WI38 (cell line): ENCODE results near the gene ARHGEF6.

Source experiments
- H3K4me3 ChIP-seq: 2 replicates; pipeline ENCODE4 v1.5.1; 2011; ENCODE audit warnings: low read depth, mild to moderate bottlenecking, control low read depth, low read length
- TF ChIP-seq, protein P1 (sequence below): IDR thresholded peaks from 2 replicates; pipeline ENCODE4 v1.5.1; 2012; ENCODE audit warnings: low read depth, mild to moderate bottlenecking, control low read depth, low read length

ARHGEF6 gene

DNA sequence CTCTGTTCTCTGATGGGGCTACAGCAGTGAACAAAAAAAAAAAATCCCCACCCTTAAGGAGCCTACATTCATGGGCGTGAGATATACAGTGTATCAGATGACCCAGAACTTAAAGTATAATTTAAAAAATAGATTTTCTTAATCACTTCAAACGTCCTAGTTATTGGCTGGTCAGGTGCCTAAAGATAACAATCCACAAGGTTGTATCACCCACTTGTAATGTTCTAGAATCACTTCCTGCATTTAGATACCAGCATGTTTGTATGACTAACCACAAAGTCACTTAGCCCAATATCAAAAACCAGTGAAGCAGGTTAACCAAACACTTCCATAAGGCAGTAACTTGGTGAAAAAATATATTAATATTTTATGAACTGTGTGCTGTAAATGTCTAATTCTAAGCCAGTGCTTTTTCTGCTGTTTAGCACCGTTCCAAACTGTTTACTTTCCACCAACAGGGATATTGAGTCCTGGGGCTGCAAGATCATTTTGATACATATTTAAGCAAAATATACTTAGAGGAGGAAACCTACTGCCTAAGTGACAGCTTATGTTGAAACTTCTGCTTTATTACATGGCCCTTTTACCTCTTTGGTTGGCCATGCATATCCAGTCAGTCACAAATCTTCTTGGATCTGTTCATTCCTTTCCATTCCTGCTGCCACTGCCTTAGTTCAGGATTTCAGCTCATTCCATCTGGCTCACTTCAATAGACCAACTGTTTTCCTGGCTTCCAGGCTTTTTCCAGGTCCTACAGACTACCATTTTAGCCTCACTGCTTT, 89.5 kb downstream of the ARHGEF6 start:
- TF ChIP-seq, protein P1, sequence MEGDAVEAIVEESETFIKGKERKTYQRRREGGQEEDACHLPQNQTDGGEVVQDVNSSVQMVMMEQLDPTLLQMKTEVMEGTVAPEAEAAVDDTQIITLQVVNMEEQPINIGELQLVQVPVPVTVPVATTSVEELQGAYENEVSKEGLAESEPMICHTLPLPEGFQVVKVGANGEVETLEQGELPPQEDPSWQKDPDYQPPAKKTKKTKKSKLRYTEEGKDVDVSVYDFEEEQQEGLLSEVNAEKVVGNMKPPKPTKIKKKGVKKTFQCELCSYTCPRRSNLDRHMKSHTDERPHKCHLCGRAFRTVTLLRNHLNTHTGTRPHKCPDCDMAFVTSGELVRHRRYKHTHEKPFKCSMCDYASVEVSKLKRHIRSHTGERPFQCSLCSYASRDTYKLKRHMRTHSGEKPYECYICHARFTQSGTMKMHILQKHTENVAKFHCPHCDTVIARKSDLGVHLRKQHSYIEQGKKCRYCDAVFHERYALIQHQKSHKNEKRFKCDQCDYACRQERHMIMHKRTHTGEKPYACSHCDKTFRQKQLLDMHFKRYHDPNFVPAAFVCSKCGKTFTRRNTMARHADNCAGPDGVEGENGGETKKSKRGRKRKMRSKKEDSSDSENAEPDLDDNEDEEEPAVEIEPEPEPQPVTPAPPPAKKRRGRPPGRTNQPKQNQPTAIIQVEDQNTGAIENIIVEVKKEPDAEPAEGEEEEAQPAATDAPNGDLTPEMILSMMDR = no peak
- no peak overlapping the region for H3K4me3 ChIP-seq

DNA sequence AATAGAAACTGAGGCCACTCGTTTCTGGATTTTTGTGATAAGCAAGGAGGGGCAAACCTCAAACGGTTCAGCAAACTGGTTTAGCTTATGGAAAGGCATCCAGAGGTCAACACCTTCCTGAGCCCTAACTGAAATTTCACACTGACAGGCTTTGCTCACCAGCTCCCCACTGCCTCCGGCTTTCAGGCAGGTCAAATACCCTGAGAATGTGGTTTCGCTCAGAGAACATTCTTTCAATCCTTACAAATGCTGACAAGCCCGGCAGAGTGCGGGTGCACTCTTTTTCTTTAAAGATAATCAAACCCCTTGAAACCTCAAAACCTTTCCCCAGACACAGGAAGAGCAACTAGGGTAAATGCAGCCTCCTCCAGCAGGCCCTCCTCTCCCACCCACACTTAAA, 91.3 kb downstream of the ARHGEF6 start:
- TF ChIP-seq, protein P1 = no peak

DNA sequence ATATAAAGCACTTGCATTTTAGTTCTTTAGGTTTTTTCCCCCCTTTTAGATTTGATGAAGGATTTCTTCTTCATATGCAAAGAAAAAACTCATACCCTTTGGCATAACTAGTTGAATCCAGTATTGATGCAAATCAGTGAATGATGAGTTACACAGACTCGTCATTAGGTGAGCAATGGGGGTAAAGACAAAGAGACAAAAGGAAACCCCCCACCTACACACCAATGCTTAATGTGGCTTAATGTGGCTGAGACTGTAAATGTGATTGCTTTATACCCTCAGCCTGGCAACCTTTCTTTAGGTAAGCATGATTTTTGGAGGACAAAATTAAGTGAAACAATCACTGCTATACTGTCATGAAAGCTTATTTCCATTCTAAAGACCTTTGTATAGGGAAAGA, 93.3 kb downstream of the ARHGEF6 start:
- TF ChIP-seq, protein P1 = no peak
- no peak overlapping the region for H3K4me3 ChIP-seq

More for the DNA sequence above, 91.3 kb downstream of the ARHGEF6 start:
- no peak overlapping the region for H3K4me3 ChIP-seq

DNA sequence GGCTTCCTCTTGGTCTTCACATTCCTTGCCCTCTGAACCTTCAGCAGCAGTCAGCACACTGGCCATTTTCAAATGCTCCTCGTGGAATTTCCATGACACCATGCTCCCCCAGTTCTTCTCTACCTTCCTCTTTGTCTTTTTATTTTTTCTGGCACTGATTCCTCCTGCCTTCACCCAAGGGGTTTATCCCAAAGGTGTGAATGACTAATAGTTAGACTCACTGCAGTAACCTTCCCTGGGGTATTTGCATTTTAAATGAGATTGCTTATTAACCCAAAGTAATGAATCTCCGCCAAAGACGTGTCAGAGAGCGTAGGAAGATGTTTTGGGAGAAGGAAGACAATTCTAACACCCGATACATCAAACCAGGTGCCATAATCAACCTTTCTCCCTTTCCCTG, 96.6 kb downstream of the ARHGEF6 start:
- no peak overlapping the region for H3K4me3 ChIP-seq
- TF ChIP-seq, protein P1 = no peak

DNA sequence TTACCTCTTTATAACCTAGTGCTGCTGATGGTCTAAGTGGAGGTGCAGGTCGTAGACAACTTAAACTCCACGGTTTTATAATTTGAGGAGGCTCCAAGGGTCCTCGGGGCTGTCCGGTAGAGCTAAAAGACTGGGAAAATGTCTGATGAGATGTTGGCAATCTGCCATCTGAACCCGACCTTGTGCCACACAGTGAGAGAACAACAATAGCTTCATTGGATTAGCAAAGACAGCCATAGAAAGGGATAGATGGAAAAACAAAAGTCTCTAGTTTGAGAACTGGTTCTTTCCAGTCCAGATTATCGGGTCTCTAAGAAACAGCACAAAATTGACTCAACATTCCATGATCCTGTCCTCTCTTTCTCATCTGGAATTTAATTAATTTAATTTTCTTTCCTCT, 101.2 kb downstream of the ARHGEF6 start:
- TF ChIP-seq, protein P1 = no peak
- H3K4me3 ChIP-seq = no peak overlapping the region

DNA sequence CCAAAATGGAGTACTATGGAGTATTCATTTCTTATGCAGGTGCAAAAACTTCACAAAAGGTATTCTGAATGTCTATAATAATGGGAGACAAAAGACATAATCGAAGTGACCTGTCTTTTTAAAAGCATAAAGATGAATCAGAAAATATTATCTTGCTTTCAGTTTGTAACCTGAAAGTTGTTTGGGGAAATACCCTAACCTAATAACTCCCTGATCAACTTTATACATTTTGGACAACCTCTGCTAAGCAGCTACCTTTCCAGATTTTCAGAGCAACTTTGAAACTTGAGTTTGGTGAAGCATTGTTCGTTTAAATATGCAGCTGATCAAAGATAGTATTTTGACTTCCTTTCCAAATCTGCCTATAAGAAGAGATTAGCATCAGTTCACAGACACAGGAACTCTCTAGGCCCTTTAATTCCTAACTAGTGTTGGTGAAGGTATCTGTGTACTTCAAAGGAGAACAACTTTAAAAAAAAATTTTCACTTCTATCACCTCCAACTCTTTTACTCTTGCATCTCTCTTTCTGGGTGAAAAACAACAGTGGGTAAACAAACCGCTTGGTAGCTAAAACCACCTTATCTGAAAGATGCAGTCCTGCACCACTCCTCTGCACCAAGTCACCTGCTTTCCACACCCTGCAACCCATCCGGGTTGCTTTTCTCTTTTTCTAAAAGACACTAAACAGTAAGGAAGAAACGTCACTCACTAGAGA, 106.3 kb downstream of the ARHGEF6 start:
- H3K4me3 ChIP-seq = no peak overlapping the region

More for the DNA sequence above, 106.3 kb downstream of the ARHGEF6 start:
- TF ChIP-seq, protein P1 = no peak
